Gastroesophageal sphincter (tissue), 3 donors: Measurements from ENCODE around the gene DPM1.

Experiments used
- CTCF ChIP-seq, 4 experiments: fragments of 200-600 bp in 2 of 4; fragments of 450-650 bp in 2 of 4; sonication (generic) in 1 of 4; IDR thresholded peaks; one replicate each; pipeline ENCODE4 v1.5.1; 2017 to 2019; ENCODE audit warnings: antibody characterized with exemption in 4 of 4, mild to moderate bottlenecking in 2 of 4, moderate library complexity in 2 of 4
- EP300 ChIP-seq: sonication (generic); formaldehyde crosslinking; IDR thresholded peaks from one replicate; pipeline ENCODE4 v1.6.1; 2017; ENCODE audit warnings: antibody characterized with exemption, mild to moderate bottlenecking
- POLR2AphosphoS5 ChIP-seq: sonication (generic); formaldehyde crosslinking; IDR thresholded peaks from one replicate; pipeline ENCODE4 v1.6.1; 2017; ENCODE audit warnings: antibody characterized with exemption

- no peak for TF ChIP-seq EP300
- TF ChIP-seq POLR2AphosphoS5 = no peak
- TF ChIP-seq CTCF (IDR thresholded peaks at IDR 0.05) = no peak
Observed at GRCh38 chr20:50991076-50991475, 32.7 kb upstream of the DPM1 start.
